DMS79 (cell line): ENCODE data around the gene OR2B6.

Source experiments
- DNase-seq: peaks from one replicate; lab custom pipeline; 2025; lab: John Stamatoyannopoulos, UW

OR2B6 gene

GRCh38 chr6:28000351-28001045, 43.5 kb downstream of the OR2B6 start:
- DNase-seq, result no peak

GRCh38 chr6:28001351-28001750, 44.3 kb downstream of the OR2B6 start:
- no peak for DNase-seq

- no peak for DNase-seq
These were observed 44.7 kb downstream of the OR2B6 start for GRCh38 chr6:28001751-28002150.

- no peak for DNase-seq
These were observed 45.1 kb downstream of the OR2B6 start for GRCh38 chr6:28002161-28002560.

GRCh38 chr6:28003059-28003458, 46.0 kb downstream of the OR2B6 start:
- DNase-seq, result no peak

- no peak for DNase-seq
These were observed 46.6 kb downstream of the OR2B6 start for GRCh38 chr6:28003661-28004060.

GRCh38 chr6:28004350-28005151, 47.5 kb downstream of the OR2B6 start:
- DNase-seq, result no peak

GRCh38 chr6:28005152-28005890, 48.3 kb downstream of the OR2B6 start:
- DNase-seq, result no peak

- DNase-seq, result no peak
These were observed 48.9 kb downstream of the OR2B6 start for GRCh38 chr6:28005975-28006374.
